ENCODE data around the gene TTLL5. TPM values are rescaled to one million over a fixed set of nuclear protein-coding genes. Genes with fewer than 3 reads are reported as not detected.

The TTLL5 gene
- polyA plus RNA-seq, 2 of the 4 experiments (the other 2 are of a cell fraction) = 18.8 to 23.7 TPM

DNA sequence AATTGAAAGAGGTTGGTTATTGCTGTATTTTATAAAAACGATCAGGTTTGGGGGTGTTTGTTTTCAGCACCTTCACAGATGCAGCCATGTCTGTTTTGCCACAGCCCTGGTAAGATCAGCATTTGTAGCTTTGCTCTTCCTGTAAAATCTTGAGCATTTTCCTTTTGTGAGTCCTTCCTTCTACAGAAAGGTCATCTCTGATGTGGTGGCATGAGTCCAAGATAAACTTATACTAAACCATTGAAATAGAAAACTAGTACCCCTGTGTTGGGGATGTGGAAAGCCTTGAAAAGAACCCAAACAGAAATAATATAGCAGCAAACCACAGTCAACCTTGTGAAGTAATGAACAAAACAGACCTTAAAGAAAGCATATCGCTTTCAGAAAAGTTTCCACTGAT, 235.3 kb downstream of the TTLL5 start:
- 89% methylated on average over 2 of the region's 2 CpGs for WGBS (ENCODE audit: missing lambda C conversion rate)
- ATAC-seq (no peak), DNase-seq (ENCODE audit: low read depth in 1 of 2, low spot score in 1 of 2) (no peak), FAIRE-seq (no peak)
- ChIA-PET CTCF (no interaction called here), POLR2A (no interaction called here)
- Histone ChIP-seq H3K9me3 (no peaks in the 10 kb centered on the region), H3K4me1 (no peaks in the 10 kb centered on the region), H3K4me3 (no peak overlapping the region), H3K27ac (no peak overlapping the region), H3K4me2 (no peak overlapping the region)
- no peak for TF ChIP-seq MAZ (IDR thresholded peaks at IDR 0.05; ENCODE audit: borderline replicate concordance, low read depth, low read length)
- TF ChIP-seq, protein P1, sequence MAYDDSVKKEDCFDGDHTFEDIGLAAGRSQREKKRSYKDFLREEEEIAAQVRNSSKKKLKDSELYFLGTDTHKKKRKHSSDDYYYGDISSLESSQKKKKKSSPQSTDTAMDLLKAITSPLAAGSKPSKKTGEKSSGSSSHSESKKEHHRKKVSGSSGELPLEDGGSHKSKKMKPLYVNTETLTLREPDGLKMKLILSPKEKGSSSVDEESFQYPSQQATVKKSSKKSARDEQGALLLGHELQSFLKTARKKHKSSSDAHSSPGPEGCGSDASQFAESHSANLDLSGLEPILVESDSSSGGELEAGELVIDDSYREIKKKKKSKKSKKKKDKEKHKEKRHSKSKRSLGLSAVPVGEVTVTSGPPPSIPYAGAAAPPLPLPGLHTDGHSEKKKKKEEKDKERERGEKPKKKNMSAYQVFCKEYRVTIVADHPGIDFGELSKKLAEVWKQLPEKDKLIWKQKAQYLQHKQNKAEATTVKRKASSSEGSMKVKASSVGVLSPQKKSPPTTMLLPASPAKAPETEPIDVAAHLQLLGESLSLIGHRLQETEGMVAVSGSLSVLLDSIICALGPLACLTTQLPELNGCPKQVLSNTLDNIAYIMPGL (CRISPR knock-in tag; IDR thresholded peaks at IDR 0.05; ENCODE audit: borderline replicate concordance) = no peak
- TF ChIP-seq ZNF302 (CRISPR knock-in tag; IDR thresholded peaks at IDR 0.05) = no peak
- TF ChIP-seq RNF2 (IDR thresholded peaks at IDR 0.05; ENCODE audit: borderline replicate concordance, low read depth) = no peak
- TF ChIP-seq EHF (CRISPR knock-in tag; IDR thresholded peaks at IDR 0.05) = no peak
- TF ChIP-seq KDM5A (IDR thresholded peaks at IDR 0.05) = no peak
- TF ChIP-seq MAFK (IDR thresholded peaks at IDR 0.05; ENCODE audit: partially characterized antibody) = no peak
- TF ChIP-seq MYC (IDR thresholded peaks at IDR 0.05; ENCODE audit: borderline replicate concordance, low read length) = no peak
- TF ChIP-seq SMC3 (IDR thresholded peaks at IDR 0.05) = no peak
- TF ChIP-seq RCOR1 (IDR thresholded peaks at IDR 0.05; ENCODE audit: low read depth, low read length) = no peak
- TF ChIP-seq, protein P2, sequence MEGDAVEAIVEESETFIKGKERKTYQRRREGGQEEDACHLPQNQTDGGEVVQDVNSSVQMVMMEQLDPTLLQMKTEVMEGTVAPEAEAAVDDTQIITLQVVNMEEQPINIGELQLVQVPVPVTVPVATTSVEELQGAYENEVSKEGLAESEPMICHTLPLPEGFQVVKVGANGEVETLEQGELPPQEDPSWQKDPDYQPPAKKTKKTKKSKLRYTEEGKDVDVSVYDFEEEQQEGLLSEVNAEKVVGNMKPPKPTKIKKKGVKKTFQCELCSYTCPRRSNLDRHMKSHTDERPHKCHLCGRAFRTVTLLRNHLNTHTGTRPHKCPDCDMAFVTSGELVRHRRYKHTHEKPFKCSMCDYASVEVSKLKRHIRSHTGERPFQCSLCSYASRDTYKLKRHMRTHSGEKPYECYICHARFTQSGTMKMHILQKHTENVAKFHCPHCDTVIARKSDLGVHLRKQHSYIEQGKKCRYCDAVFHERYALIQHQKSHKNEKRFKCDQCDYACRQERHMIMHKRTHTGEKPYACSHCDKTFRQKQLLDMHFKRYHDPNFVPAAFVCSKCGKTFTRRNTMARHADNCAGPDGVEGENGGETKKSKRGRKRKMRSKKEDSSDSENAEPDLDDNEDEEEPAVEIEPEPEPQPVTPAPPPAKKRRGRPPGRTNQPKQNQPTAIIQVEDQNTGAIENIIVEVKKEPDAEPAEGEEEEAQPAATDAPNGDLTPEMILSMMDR (IDR thresholded peaks at IDR 0.05) = no peak
- TF ChIP-seq FOXS1 (CRISPR knock-in tag; IDR thresholded peaks at IDR 0.05) = no peak
- TF ChIP-seq E2F6 (IDR thresholded peaks at IDR 0.05; ENCODE audit: borderline replicate concordance, low read depth) = no peak
- TF ChIP-seq HOXA7 (CRISPR knock-in tag; IDR thresholded peaks at IDR 0.05) = no peak
- TF ChIP-seq BHLHE40 (IDR thresholded peaks at IDR 0.05; ENCODE audit: low read depth, low read length) = no peak
- no peak for TF ChIP-seq NR3C1 (IDR thresholded peaks at IDR 0.05)

- CTCF ChIA-PET = interaction anchor here (11.0 kb wide), 1 partner anchor 76 kb away, joined by 145 read pairs; the partner anchor contains the start of genes IFT43 and TGFB3
- ATAC-seq = no peak
- no peak for TF ChIP-seq TP53 (CRISPR knock-in tag; IDR thresholded peaks at IDR 0.05)
- TF ChIP-seq HOXA7 (CRISPR knock-in tag; IDR thresholded peaks at IDR 0.05) = no peak
- TF ChIP-seq HOXB13 (CRISPR knock-in tag; IDR thresholded peaks at IDR 0.05; ENCODE audit: low read depth) = no peak
- no peak for TF ChIP-seq NR3C1 (IDR thresholded peaks at IDR 0.05)
- no peak for TF ChIP-seq ATOH8 (CRISPR knock-in tag; IDR thresholded peaks at IDR 0.05; ENCODE audit: low read depth)
- no peak for TF ChIP-seq RAD21 (conservative IDR thresholded peaks at IDR 0.05 in 1 of 2, IDR thresholded peaks at IDR 0.05 in 1 of 2)
- TF ChIP-seq BHLHE40 (IDR thresholded peaks at IDR 0.05; ENCODE audit: low read depth, low read length) = no peak
- no peak for TF ChIP-seq EP300 (IDR thresholded peaks at IDR 0.05)
- TF ChIP-seq E2F6 (IDR thresholded peaks at IDR 0.05; ENCODE audit: borderline replicate concordance, low read depth) = no peak
- no peak for TF ChIP-seq NPAS2 (CRISPR knock-in tag; IDR thresholded peaks at IDR 0.05; ENCODE audit: borderline replicate concordance)
- TF ChIP-seq ZFP36 (IDR thresholded peaks at IDR 0.05; ENCODE audit: borderline replicate concordance, partially characterized antibody) = no peak
- TF ChIP-seq JUN (IDR thresholded peaks at IDR 0.05) = no peak
- no peak for TF ChIP-seq HEYL (CRISPR knock-in tag; IDR thresholded peaks at IDR 0.05)
- no peak for TF ChIP-seq ZSCAN20 (CRISPR knock-in tag; IDR thresholded peaks at IDR 0.05)
- TF ChIP-seq, protein P2 (IDR thresholded peaks at IDR 0.05) = no peak
- TF ChIP-seq, protein P3, sequence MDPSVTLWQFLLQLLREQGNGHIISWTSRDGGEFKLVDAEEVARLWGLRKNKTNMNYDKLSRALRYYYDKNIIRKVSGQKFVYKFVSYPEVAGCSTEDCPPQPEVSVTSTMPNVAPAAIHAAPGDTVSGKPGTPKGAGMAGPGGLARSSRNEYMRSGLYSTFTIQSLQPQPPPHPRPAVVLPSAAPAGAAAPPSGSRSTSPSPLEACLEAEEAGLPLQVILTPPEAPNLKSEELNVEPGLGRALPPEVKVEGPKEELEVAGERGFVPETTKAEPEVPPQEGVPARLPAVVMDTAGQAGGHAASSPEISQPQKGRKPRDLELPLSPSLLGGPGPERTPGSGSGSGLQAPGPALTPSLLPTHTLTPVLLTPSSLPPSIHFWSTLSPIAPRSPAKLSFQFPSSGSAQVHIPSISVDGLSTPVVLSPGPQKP (IDR thresholded peaks at IDR 0.05; ENCODE audit: low read depth, low read length) = no peak
- no peak for TF ChIP-seq KDM1A (IDR thresholded peaks at IDR 0.05; ENCODE audit: low read depth)
These were observed 243.3 kb downstream of the TTLL5 start for GRCh38 chr14:75904311-75904710.

More at GRCh38 chr14:75904311-75904710, 243.3 kb downstream of the TTLL5 start:
- no peak overlapping the region for H3K27ac ChIP-seq
- DNase-seq (ENCODE audit: low read depth in 1 of 2, low spot score in 1 of 2) = no peak
- 75% methylated on average over 3 of the region's 3 CpGs for WGBS (ENCODE audit: missing lambda C conversion rate)
- H3K4me1 ChIP-seq = no peaks in the 10 kb centered on the region
- POLR2A ChIA-PET = no interaction called here
- no peak overlapping the region for H3K4me3 ChIP-seq
- H3K9me3 ChIP-seq = no peaks in the 10 kb centered on the region
- FAIRE-seq = no peak
- no peak overlapping the region for H3K4me2 ChIP-seq

All from A549 (cell line).